NCI-H446 treated with DMSO at 0.1 percent for 48 hours (cell line): ENCODE data around the gene OLFM4.

Experiments used
- DNase-seq: peaks from one replicate; lab custom pipeline; 2025; lab: John Stamatoyannopoulos, UW

OLFM4 gene

GRCh38 chr13:53014495-53015443 lies 13.8 kb upstream of the OLFM4 start:
- DNase-seq = no peak

GRCh38 chr13:53015971-53016370 lies 12.6 kb upstream of the OLFM4 start:
- DNase-seq = no peak

GRCh38 chr13:53017433-53017970 lies 11.1 kb upstream of the OLFM4 start:
- DNase-seq = no peak

DNA sequence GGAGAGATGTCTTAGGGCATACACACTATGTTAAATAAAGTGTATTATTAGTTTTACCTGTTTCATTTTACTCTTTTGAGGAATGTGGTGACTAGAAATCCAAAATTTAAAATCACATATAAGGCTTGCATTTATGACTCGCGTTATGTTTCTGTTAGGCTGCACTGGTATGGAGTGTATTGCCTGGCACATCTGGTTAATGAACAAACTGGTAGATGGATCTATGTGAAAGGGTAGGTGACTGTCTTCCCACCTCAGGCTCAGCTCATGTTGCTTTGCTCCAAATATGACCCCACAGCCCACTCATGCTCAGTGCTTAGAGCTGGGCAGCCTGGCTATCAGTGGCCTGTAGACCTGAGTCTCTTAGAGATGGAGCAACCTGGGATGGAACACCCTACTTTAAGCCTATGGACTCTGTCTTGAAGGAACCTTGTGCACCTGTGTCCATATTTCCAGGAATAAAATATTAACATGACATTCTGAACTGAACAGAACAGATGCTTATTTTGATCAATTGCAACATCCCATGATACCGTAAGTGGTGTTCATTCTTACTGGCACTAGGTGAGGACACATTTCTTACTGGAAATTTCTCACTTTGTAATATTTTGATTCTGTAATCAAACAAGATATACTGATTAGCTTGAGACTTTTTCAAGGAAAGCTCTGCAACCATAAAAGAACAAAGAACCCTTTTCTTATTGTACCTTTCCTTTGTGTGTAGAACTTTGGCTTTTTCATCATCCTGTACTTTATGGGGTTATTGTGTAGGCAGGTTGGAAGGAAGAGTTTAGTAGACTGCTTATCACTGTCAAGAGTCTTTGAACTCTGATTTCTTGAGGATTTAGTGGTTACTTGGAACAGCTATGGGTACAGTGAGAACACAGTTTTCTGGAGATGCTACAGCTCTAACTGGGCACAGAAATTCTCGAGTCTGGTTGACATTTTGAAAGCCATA lies 9.6 kb upstream of the OLFM4 start:
- DNase-seq = no peak

GRCh38 chr13:53020764-53021335 lies 7.8 kb upstream of the OLFM4 start:
- no peak for DNase-seq

DNA sequence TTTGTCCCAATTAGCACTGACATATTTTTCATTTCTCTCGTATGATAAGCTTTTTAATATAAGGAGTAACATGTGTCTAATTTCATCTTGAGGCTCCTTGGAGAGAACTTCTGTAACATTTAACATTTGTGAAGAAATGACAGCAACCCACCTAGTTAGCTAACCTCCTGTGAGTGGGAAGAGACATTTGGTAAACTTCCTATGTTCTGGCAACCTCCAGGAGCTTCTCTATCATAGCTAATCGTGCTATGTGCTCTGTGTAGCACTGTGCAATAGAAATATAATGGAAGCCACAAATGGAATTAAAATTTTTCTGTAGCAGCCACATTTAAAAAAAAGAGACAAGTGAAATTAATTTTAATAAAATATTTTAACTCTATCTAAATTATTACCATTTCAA lies 5.4 kb upstream of the OLFM4 start:
- DNase-seq = no peak

DNA sequence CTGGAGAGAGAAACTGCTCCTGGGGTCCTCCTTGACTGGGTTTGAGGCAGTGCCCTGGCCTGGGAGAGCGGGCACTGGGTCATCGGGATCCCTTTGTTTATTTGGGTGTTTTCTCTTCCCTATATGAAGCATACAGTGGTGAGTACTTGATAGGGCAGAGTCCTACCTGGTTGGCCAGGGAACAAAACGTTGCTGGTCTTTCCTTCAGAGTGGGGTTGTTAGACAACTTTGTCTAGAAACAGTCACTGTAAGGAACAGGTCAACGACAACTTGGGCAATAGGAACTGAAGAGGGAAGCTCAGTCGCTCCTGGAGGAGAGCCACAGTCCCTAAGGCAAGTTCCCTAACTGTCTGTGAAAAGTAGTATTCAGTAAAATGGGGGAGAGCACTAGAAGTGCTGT lies 550 bp upstream of the OLFM4 start:
- no peak for DNase-seq

- no peak for DNase-seq
Measured at GRCh38 chr13:53032849-53033248, 4.2 kb downstream of the OLFM4 start.

GRCh38 chr13:53038993-53039392 lies 10.4 kb downstream of the OLFM4 start:
- no peak for DNase-seq

DNA sequence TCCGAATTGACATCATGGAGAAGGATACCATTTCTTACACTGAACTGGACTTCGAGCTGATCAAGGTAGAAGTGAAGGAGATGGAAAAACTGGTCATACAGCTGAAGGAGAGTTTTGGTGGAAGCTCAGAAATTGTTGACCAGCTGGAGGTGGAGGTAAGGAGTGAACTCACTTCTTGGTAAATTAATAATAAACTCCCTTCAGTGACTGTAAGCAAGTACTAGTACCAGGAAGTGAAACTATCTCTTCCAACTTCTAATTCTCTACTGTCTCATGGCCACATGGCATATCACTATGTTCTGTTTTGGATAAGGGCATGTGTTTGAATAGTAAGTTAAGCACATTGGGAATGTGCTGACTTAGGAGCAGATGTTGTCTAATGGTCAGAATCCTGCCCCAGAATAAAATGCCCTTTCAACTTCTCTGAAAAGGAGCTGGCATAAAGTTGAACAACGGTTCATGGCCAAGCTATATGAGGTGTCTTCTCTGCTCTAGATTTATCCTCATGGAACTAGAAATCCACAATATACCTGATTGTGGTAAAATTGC lies 13.4 kb downstream of the OLFM4 start:
- no peak for DNase-seq

- DNase-seq = no peak
Measured at GRCh38 chr13:53042877-53043276, 14.3 kb downstream of the OLFM4 start.

DNA sequence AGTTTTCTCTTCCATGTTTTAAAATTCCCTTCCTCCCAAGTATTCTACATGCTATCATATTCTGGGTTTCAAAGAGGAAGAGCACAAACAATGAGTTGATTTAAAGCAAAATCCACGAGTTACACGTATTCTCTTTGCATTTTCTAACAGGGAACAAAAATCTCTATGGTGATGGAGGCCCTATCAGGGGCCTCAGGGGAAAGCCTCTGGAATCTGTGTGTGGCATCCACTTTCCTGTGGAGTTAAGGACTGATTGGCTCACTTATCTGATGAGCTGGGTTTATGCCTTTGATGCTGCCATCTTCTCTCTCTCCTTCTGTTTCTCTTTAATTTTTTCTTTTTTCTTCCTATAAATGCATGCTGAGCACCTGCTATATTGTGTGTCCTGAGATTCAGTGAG lies 14.8 kb downstream of the OLFM4 start:
- DNase-seq = no peak

DNA sequence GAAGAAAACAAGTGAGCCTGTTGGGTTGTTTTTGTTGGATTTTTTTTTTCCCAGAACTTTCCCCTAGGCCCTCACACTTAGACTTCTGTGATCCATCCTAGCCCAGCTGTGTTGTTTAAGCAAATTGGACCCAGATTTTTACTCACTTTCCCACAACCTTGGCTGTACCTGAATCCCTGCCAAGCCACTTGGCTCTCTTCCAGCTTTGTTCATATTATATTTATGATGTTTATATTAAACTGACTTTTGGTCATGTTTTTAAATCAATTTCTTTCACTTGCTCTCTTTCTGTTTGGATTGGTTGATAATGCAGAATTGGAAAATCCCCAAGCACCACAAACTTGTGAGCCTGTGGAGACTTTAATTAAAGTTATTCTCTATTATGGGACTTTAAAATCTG lies 16.6 kb downstream of the OLFM4 start:
- DNase-seq = no peak

- no peak for DNase-seq
Measured at GRCh38 chr13:53048880-53049279, 20.3 kb downstream of the OLFM4 start.

DNA sequence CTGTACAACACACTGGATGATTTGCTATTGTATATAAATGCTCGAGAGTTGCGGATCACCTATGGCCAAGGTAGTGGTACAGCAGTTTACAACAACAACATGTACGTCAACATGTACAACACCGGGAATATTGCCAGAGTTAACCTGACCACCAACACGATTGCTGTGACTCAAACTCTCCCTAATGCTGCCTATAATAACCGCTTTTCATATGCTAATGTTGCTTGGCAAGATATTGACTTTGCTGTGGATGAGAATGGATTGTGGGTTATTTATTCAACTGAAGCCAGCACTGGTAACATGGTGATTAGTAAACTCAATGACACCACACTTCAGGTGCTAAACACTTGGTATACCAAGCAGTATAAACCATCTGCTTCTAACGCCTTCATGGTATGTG lies 21.5 kb downstream of the OLFM4 start:
- no peak for DNase-seq

GRCh38 chr13:53052675-53053074 lies 24.1 kb downstream of the OLFM4 start:
- no peak for DNase-seq

- DNase-seq = no peak
Measured at GRCh38 chr13:53054569-53054968, 26.0 kb downstream of the OLFM4 start.

- DNase-seq = no peak
Measured at GRCh38 chr13:53058065-53058679, 29.6 kb downstream of the OLFM4 start.

- no peak for DNase-seq
Measured at GRCh38 chr13:53060840-53061490, 32.4 kb downstream of the OLFM4 start.

GRCh38 chr13:53064731-53065130 lies 36.1 kb downstream of the OLFM4 start:
- no peak for DNase-seq

- no peak for DNase-seq
Measured at GRCh38 chr13:53066411-53066810, 37.8 kb downstream of the OLFM4 start.
